NCI-H1092 (cell line): Measurements from ENCODE around the gene HS1BP3.

Experiments
- DNase-seq: peaks from one replicate; lab custom pipeline; 2025; lab: John Stamatoyannopoulos, UW

Gene HS1BP3

DNA sequence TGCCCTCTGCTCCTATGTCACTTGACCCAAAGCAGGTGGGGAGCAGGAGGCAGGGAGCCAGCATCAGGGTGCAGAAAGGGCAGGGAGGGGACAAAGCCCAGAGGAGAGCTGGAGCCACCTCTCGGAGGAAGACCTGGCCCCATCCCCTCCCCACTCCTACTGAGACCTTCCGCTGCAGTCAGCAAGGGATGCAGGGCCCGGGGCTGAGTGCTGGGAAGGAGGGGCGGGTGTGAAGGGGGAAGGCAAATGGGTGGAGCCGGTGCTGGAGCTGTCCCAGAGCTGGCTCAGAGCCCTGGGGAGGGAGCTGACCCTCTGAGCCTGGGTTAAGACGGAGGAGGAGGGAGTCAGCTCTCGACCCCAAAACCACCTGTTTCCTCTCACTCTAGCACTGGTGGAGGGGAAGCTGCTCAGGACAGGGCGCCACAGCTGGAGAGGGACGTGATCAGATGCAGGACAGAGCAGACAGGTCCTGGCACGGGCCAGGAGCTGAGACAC lies 33.8 kb downstream of the HS1BP3 start:
- DNase-seq: no peak

DNA sequence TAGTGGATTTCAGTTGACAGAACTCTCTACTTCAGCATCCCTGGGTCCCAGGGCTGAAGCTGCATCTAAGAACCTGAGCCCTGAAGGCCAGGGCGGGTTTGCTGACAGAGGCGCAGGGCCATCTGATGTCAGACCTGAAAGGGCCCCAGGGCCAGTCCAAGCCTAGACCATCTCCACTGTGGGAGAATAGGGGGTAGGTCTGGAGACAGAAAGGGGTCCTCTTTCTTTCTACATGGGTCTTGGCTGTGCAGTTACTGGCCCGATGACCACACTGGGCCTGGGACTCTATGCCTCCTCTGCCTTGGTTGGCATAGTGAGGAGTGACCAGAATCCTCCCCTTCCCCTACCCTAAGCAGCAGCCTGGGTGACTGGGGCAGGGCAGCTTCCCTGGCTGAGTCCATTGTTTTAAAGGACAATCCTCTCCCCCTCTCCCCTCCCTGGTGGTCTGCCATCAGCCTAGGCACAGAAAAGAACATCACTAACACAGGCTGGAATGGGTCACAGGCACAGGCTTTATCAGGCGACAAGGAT lies 34.5 kb downstream of the HS1BP3 start:
- no peak for DNase-seq

DNA sequence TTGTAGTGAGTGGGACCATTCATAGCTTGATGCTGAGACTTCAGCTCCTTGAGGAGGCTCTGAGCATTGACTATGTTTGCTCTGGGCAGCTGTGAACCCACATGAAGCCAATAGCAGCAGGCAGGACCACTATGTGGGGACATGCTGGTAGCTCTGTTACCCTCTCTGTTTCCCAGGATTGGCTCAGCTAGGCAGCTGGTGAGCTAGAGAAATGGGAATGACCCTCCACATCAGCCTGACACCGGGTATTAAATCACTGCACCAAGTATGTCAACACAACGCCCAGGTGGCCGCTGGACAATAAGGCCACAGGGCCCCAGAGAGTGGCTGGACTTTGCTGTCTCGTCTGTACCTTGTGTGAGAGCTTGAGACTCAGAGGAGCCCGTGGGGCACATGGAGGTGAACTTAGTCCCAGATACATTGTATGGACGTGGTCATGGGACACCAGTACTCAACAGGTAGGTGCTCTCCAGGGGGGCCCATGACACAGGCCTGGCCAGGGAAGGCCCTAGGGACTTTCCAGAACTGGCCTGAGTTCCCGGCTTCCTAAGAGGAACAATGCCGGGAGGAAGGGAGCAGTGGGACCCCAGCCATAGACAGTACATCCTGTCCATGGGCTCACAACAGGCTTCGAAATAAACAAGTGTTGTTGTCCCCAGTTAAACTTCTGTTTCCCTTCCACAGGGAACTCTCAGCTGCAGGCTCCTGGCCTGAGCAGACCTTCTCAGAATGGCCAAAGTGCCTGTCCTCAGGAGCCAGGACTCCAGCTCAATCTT lies 35.2 kb downstream of the HS1BP3 start:
- DNase-seq: no peak

DNA sequence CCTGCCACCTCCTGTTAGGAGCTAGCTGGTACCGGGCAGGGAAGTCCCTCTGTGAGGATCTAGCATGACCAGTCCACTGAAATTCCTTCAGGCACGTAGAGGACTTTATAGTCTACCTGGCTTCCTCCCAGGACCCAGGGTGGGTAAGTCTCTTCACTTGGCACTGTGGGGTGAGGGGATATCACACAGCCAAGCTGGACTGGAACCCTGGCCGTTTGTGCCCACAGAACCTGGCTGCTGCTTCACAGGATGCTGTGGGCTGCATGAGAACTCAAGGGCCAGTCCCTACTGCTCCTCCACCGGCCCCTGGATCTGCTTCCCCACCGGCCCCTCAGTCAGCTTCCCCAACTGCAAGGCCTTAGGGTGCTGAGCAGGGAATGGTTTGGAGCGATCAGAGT lies 35.8 kb downstream of the HS1BP3 start:
- DNase-seq: no peak

DNA sequence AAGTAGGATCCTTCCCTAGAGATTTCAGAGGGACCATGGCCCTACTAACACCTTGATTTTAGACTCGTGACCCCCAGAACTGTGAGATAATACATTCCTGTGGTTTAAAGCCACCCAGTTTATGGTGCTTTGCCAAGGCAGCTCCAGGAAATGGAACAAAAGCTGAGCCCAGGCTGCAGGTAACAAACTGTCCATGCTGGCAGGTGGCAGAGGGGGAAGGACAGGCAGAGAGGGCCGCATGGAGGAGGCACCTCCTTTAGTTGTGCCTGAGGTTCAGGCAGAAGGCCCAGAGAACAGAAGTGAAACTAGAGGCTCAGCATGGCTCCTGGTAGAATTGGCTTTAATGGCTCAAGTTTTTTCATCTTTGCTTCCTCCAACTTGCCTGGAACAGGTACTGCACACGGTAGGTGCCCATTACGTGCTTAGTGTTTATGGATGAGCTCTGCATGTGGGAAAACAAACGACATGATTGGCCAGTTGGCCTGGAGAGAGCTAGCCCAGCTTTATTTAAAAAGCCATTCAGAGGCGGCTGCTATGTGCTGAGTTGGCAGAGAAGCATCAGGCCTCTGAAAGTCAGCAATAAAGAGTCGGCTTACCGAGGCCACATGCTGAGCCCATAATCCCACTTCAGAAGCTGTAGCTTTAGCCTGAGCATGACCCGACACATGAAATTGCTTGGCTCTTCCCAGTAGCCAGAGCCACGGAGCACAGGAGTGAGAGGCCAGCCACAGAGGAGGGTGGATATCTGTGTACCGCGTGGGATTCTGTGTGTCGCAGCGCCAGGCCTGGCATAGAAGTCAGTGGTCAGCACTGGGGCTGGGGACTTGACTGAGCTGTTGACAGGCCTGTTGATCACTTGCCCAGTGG lies 36.5 kb downstream of the HS1BP3 start:
- peak; percentile 50 for DNase-seq

DNA sequence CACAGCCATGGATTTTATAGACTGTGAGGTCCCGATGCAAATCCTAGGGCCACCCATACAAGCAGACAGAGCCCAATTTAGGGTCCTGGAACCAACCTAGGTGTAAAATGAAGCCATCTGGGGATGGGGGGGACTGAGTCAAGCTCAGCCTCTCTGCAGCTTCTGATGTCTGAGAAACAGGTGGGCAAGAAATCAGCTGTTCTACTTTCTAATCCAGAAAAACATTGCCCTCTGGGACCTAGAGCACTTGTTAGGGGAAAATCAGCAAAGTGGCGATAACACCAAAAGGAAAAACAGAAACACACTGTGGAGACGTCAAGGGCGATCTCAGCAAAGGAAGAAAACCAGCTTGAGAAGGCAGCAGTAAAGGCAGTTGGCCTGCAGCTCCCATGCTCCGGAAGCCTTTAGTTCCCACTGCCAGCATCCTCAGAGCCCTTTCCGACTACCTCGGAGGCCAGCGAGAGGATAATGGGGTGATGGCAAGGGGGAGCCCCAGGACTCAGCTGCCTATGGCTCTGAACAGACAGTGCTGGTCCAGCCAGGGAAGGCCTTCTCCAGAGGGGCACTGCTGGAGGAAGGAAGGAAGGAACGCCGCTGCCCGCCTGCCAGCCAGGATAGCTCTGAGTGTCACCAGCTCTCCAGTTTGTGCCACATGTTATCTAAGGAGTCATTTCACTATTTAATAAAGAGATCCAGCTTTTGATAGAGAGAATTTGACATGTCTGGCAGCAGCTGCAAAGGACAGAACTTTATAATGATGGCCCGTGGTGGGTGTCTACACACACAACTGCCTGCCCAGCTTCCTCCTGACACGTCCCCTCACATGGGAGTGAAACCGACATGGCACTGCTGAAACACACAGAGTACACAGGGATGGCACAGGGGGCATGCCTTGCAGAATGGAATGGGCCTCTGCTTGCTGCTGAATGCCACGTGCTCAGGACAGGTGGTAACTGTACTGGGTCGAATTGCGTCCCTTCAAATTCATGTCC lies 37.7 kb downstream of the HS1BP3 start:
- no peak for DNase-seq

DNA sequence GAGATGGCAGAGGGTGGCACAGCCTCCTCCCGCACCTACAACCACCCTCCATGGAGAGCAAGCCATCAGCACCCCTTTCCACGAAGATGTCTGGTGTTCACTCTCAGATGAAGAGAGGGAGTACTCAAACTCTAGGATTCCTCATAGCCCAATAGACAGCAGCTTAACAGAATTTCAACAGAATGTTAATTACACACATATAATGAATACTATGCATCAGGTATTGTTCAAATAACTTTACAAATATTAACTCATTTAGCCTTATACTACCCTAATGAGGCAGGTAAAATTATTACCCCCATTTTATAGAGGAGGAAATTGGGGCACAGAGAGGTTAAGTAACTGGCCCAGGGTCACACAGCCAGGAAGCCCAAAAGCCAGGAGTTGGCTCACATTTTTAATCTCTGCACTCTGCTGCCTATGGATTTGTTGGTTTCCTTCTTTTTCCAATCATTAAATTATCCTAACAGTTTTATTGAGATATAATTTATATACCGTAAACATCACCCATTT lies 39.0 kb downstream of the HS1BP3 start:
- no peak for DNase-seq

DNA sequence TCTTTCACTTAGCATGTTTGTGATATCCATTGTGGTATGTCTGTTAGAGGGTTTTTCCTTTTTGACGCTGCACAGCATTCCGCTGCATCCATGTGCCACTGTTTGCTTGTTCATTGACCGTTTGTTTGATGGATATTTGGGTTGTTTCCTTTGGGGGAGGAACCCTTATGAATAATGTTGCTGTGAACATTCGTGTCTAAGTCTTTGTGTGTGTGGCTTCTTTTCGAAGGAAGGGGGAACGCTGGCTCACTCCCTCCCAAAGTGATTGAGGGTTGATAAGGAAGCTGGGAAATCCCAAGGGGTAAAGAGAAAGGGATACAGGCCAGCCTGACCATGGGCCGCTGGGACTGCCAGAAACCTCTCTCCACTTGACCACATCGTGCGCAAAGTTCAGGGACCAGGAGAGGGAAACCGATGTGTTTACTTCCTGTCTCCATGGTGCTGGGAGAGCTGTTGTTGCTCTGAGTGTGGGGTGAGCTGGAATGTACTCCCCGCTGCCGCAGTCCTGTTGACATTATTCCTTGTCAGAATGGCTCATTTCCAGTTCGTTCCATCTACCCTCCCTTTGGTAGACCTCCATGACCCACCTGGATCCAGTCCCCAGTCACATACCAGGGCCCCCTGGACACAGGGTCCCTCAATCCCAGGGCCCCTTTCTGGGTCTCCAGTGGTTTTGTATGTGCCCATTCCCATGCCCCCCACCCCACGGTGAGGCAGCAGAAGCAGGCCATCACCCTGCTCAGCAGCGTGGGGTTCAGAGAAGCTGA lies 39.6 kb downstream of the HS1BP3 start:
- DNase-seq: no peak

DNA sequence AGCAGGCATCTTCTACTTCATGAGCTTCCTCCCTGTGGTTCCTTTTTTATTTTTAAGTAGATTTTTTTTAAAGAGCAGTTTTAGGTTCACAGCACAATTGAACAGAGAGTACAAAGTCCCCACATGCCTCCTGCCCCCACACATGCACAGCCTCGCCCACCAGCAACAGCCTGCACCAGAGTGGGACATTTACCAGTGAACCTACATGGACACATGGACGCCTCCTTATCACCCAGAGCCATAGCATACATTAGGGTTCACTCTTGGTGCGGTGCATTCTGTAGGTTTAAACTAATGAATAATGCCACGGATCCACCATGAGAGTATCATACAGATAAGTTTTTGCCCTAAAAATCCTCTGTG lies 40.9 kb downstream of the HS1BP3 start:
- no peak for DNase-seq

DNA sequence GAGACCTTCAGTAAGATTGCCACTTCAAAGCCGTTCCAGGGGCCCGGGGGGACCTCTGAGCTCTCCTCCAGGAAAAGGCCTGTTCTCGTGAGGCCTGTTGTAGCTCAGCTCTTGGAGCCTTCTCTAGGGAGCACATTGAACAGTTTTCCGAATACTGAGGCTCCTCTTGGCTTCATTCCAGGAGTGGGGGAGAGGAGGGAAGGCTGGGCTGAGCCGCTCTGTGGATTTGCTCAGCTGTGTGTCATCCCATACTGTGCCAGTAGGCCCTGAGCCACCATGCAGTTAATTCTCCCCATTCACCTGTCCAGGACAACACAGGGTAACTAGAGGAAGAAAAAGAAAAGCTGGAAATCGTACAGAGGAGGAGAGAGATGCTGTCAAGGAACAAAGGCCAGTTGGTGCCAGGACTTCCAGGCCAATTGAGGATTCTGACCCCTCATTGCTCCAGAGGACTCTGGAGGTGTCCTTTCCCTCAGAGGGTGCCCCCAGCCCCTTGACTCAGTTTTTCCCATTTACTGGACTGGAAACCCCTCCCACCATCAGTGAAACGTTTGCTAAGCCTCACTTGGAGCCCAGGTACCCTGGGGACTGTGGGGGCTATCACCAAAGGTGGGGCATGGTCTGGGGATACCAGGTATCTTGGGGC lies 41.4 kb downstream of the HS1BP3 start:
- DNase-seq: peak; percentile 68

DNA sequence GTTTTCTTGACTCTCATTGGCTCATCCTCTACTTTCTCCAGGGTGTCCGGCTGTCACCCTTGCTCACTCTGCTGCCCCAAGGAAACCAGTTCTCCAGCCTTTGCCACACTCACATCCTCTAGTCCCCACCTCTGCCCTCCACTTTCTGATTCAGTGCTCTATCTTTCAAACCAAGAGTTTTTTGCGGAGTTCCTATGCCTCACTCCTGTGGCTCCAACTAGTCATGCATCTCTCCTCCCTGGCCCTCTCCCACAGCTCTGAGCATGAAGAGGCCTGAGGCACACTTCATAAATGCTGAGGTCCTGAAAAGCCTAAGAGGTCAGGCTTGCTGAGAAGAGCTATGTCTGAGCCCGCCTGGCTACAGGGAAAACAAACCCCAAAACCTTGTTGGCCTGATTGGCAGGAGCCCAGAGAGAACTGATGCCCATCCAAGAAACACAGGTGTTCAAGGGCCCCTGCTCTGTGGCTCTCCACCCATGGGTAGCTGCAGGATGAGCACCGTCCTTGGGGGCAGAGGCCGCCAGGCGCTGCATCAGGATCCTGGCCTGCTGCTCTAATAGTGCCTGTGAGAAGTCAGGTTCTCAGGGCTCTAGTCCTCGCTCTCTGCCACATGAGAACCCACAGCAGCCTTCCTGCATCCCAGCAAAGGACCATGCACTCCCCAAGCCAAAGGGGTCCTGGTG lies 42.1 kb downstream of the HS1BP3 start:
- no peak for DNase-seq

DNA sequence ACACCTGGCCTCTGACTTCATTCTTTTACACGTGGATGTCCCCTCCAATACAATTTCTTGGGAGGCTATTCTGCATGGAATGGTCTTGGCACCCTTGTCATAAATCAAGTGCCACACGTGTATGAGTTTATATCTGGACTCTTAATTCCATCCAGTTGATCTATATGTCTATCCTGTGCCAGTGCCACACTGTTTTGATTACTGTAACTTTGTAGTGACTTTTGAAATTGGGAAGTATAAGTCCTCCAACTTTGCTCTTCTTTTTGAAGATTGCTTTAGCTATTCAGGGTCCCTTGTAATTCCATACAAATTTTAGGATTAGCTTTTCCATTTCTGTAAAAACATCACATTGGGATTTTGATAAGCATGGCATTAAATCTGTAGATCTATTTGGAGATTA lies 43.5 kb downstream of the HS1BP3 start:
- DNase-seq: no peak

DNA sequence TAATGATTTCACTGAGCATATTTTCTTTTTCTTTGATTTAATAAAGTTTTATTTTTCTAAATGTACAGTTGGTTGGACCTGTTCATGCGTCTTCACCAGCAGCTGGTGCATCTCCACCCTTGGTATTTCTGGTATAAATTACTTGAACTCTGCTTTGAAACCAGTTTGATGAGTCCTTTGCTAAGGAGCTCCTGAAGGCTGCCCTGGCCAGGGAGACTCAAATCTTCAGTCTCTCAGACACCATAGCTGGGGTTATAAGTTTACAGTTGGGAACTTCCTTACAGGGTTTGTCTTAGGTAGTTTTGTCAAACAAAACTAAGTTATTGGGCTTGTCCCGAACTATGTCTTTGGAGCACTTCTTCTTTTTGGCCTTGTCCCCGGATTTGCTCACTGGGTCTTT lies 44.7 kb downstream of the HS1BP3 start:
- DNase-seq: no peak

DNA sequence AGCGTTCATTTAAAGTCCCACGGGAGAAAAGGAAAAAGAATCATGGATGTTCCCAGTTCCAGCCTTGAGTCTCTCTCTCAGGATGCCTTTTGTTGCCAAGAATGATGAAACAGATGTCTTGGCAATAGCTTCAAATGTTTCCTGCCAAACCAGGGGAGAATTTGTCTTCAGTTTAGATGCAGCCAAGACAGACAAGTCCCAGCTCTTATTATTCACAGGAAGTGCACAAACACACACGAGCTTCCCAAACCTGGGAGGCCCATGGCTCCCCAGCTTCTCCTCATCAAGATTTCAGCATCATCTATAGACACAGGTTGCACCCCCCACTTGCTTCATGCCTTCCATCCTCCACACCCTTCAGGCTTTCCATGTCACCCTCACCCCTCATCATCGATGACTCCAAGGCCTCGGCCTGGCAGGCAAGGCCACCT lies 45.9 kb downstream of the HS1BP3 start:
- no peak for DNase-seq

DNA sequence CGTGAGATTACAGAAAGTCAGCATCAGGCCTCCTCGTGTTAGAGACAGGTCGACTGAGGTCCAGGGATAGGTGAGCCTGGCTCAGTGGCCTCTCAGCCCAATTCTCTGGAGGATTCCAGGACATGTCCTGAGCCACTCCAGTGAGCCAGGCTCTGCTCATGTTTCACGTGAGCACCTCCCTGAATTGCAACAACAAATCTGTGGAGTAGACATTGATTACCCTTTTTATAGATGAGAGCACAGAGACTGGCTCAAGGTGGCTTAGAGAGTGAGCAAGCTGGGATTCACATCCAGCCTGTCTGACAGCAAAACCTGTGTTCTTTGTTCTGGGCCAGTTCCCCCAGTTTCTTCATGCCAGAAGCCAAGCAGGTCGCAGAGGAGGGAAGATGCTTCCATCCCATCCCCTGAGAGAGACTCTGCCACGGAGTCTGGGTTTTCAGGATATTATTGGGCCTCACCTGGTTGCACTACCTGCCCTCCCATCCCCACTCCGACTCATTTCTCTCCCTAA lies 46.4 kb downstream of the HS1BP3 start:
- no peak for DNase-seq

DNA sequence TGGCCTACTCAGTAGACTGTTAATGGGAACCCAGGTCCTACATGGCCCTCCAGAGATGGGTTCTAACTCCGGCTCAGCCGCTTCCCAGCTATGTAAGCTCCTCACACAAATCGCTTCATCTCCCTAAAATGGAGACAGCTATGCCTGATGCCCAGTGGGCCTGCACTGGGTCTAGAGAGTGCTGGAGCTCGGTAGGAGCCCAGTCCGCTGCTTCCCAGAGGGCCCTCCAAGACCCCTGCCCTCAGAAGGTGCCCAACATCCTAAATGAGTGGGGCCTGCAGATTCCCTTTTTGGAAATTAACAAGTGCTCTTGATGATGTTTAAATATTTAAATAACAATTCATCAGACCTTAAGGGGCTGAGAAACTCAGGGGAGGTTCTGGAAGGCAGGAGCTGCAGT lies 47.1 kb downstream of the HS1BP3 start:
- no peak for DNase-seq

DNA sequence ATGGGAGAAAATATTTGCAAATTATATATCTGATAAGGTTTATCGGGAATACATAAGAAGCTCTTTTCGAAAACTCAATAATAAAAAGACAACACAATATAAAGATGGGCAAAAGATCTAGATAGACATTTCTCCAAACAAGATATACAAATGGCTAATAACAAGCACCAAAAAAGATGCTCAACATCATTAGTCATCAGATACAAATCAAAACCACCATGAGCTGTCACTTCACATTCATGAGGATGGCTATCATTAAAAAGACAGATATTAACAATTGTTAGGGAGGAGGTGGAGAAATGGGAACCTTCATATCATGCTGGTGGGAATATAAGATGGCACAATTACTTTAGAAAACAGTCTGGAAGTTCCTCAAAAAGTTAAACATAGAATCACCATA lies 48.1 kb downstream of the HS1BP3 start:
- DNase-seq: no peak

DNA sequence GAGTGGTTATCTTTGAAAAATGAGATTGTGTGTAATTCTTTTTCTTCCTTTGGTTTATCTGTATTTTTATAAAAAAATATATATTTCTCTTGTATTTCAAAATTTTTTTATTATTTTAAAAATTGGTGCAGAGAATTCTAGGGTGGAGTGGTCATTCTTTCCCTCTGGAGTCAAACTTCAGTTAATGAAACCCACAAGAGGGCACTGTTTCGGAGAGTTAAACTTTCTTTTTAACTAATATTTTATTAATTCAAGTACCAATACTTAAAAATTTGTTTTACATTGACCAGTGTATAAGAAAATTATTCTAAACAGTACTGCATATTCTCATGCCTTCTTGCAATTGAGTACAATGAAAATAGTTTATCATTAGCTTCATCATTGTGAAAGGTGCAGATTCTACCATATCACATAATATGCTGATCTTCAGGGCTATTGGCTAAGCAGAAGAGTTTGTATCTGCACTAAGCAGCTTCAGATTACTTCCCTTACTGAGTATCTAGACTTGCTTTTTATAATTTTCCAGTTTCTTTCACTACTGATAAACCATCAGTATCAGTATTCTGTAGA lies 50.1 kb downstream of the HS1BP3 start:
- no peak for DNase-seq

DNA sequence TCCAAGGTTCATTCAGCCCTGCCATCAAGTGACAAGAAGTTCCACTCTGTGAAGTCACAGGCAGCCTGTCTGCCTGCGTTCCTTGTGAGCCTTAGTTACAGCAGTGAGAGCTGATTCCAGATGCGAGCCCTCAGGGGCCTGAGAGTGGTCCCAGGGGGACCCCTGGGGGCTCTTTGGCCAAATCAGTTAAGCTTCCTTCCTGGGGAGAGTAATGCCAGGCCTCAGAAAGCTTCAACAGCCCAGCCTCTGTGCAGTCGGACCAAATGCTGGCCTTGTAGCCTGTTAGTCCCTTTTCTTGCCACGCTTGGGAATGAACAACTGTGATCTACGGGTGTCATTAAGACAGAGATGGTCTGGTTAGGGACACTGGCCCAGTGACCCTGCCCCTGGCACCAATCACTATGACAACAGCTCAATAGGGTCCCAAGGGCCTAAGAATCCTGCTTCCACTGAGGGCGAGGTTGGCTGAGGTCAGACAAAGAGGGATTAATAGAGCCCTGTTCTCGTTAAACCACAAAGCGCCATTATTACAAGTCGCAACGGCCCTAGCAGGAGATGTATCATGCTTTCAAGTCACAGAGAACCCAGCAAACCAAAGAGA lies 50.9 kb downstream of the HS1BP3 start:
- no peak for DNase-seq
